Natural killer cell (primary cell): ENCODE results near the gene PIP4K2B. TPM values are rescaled to one million over a fixed set of nuclear protein-coding genes. Genes with fewer than 3 reads are reported as not detected.

ENCODE experiments used
- ATAC-seq, 3 donors: fragments of 150-1000 bp in 2 of 3; fragments of 200-7000 bp in 1 of 3; cut with Tn5 transposase; 1 replicate in 1 of 3; 2 replicates in 2 of 3; pipeline ENCODE4 v1.10.0; 2021; ENCODE audit warnings: mild to moderate bottlenecking in 2 of 3, moderate library complexity in 2 of 3
- DNase-seq, 2 donors: peaks; one replicate each; pipeline versions ENCODE4 v3.0.0 to v3.0.0-alpha.2; 2013 to 2021; ENCODE audit warnings: mixed read lengths in 1 of 2
- H3K27ac ChIP-seq: one replicate; pipeline ENCODE4 v1.5.1; 2013; ENCODE audit warnings: mild to moderate bottlenecking, low read length
- H3K27me3 ChIP-seq: one replicate; pipeline ENCODE4 v1.6.1; 2013; ENCODE audit warnings: low read length; ENCODE audit not compliant: control insufficient read depth, insufficient read depth
- H3K36me3 ChIP-seq: one replicate; pipeline ENCODE4 v1.6.1; 2013; ENCODE audit warnings: low read length; ENCODE audit not compliant: control insufficient read depth, insufficient read depth
- H3K4me1 ChIP-seq: one replicate; pipeline ENCODE4 v1.6.1; 2013; ENCODE audit warnings: low read length; ENCODE audit not compliant: control insufficient read depth, insufficient read depth
- H3K4me3 ChIP-seq: one replicate; pipeline ENCODE4 v1.5.1; 2013; ENCODE audit warnings: low read length
- H3K9me3 ChIP-seq: one replicate; pipeline ENCODE4 v1.6.1; 2013; ENCODE audit warnings: low read length; ENCODE audit not compliant: control insufficient read depth, insufficient read depth
- H3K27ac Mint-ChIP-seq, 2 donors: one replicate each; pipeline ENCODE4 v1.8.0; 2022; ENCODE audit warnings: mild to moderate bottlenecking in 2 of 2, mixed read lengths in 2 of 2, moderate library complexity in 1 of 2
- H3K27me3 Mint-ChIP-seq, 2 donors: one replicate each; pipeline ENCODE4 v1.8.0; 2022; ENCODE audit warnings: low read depth in 2 of 2, mixed read lengths in 2 of 2
- H3K36me3 Mint-ChIP-seq: one replicate; pipeline ENCODE4 v1.8.0; 2022; ENCODE audit warnings: mixed read lengths
- H3K4me1 Mint-ChIP-seq, 2 donors: one replicate each; pipeline ENCODE4 v1.8.0; 2022; ENCODE audit warnings: mixed read lengths in 2 of 2
- H3K4me3 Mint-ChIP-seq: one replicate; pipeline ENCODE4 v1.8.0; 2022; ENCODE audit warnings: mild to moderate bottlenecking, moderate library complexity, mixed read lengths
- H3K9me3 Mint-ChIP-seq, 2 donors: one replicate each; pipeline ENCODE4 v1.8.0; 2022; ENCODE audit warnings: mixed read lengths in 2 of 2
- WGBS: methylation state at CpG from one replicate; pipeline ENCODE4 v1.1.7; 2013; ENCODE audit warnings: missing lambda C conversion rate; ENCODE audit not compliant: insufficient coverage; 5-methylcytosine and 5-hydroxymethylcytosine counted together
- intact Hi-C: fragments of 100-400 bp; cut with micrococcal nuclease; formaldehyde crosslinking; loops from one replicate; pipeline ENCODE4 v1.14.2; 2022
- total RNA-seq, 4 donors: library from RNA; stranded (reverse); fragments of 120-200 nt in 1 of 4; gene quantifications; one replicate each; pipeline versions ENCODE4 v1.2.3 to v1.2.4, GENCODE V29; 2013 to 2022
- TF ChIP-seq, protein P1 (sequence below): fragments of 200-600 bp; IDR thresholded peaks from one replicate; pipeline ENCODE4 v1.8.0; 2022; ENCODE audit warnings: antibody characterized with exemption

The PIP4K2B gene
- total RNA-seq, 3 donors from 2014 or later (not counting 1 experiment from before 2014, with no cell fraction given): 26.8 to 36.8 (median 36.3) TPM

- WGBS: 98% methylated on average over 16 of the region's 16 CpGs
- Histone ChIP-seq H3K4me3 (no peak overlapping the region), H3K9me3 (no peaks in the 10 kb centered on the region), H3K36me3 (peaks cover 59% of the 10 kb centered on the region), H3K27ac (no peak overlapping the region), H3K4me1 (peaks cover 47% of the 10 kb centered on the region), H3K27me3 (no peaks in the 10 kb centered on the region)
- H3K27ac Mint-ChIP-seq: no peak overlapping the region
- no peaks in the 10 kb centered on the region for H3K36me3 Mint-ChIP-seq
- H3K4me3 Mint-ChIP-seq: no peak overlapping the region
- H3K27me3 Mint-ChIP-seq: no peaks in the 10 kb centered on the region
- ATAC-seq: no peak
- intact Hi-C loops: no loop called here
- H3K4me1 Mint-ChIP-seq: peaks cover 54 to 59% of the 10 kb centered on the region in 2 donors
- no peaks in the 10 kb centered on the region for H3K9me3 Mint-ChIP-seq
- TF ChIP-seq, protein P1, sequence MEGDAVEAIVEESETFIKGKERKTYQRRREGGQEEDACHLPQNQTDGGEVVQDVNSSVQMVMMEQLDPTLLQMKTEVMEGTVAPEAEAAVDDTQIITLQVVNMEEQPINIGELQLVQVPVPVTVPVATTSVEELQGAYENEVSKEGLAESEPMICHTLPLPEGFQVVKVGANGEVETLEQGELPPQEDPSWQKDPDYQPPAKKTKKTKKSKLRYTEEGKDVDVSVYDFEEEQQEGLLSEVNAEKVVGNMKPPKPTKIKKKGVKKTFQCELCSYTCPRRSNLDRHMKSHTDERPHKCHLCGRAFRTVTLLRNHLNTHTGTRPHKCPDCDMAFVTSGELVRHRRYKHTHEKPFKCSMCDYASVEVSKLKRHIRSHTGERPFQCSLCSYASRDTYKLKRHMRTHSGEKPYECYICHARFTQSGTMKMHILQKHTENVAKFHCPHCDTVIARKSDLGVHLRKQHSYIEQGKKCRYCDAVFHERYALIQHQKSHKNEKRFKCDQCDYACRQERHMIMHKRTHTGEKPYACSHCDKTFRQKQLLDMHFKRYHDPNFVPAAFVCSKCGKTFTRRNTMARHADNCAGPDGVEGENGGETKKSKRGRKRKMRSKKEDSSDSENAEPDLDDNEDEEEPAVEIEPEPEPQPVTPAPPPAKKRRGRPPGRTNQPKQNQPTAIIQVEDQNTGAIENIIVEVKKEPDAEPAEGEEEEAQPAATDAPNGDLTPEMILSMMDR: no peak
- no peak for DNase-seq
Observed at GRCh38 chr17:38721802-38722201, 77.6 kb downstream of the PIP4K2B start.

DNA sequence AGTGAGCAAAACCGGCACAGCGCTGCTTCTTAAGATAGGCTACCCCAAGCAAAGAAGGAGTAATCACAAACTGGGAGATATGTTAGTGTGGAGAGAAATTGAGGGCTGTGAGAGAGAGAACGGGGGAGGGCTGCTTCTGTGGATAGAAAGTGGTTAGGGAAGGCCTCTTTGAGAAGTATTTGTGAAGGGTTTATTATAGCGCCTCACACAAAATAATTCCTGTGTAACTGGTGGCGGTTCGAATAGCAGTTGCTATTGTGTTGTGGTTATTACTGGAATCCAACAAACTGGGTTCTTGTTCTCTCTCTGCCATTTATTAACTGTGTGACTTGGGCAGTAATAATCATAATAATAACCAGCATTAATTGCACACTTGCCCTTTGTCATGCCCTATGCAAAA is 78.4 kb downstream of the PIP4K2B start:
- ATAC-seq (no peak), DNase-seq (no peak)
- 90% methylated on average over 6 of the region's 6 CpGs for WGBS
- no peaks in the 10 kb centered on the region for H3K9me3 Mint-ChIP-seq
- Histone ChIP-seq H3K4me1 (peaks cover 38% of the 10 kb centered on the region), H3K4me3 (no peak overlapping the region), H3K27me3 (no peaks in the 10 kb centered on the region), H3K27ac (no peak overlapping the region), H3K9me3 (no peaks in the 10 kb centered on the region), H3K36me3 (peaks cover 68% of the 10 kb centered on the region)
- peaks cover 45 to 55% of the 10 kb centered on the region in 2 donors for H3K4me1 Mint-ChIP-seq
- no peaks in the 10 kb centered on the region for H3K27me3 Mint-ChIP-seq
- H3K4me3 Mint-ChIP-seq: no peak overlapping the region
- H3K27ac Mint-ChIP-seq: peak overlapping the region; percentile 80 to 86
- no peaks in the 10 kb centered on the region for H3K36me3 Mint-ChIP-seq
- intact Hi-C loops: no loop called here
- TF ChIP-seq, protein P1: no peak

GRCh38 chr17:38719943-38720641 is 79.3 kb downstream of the PIP4K2B start:
- peaks cover 36 to 54% of the 10 kb centered on the region in 2 donors for H3K4me1 Mint-ChIP-seq
- Histone ChIP-seq H3K4me3 (no peak overlapping the region), H3K27me3 (no peaks in the 10 kb centered on the region), H3K4me1 (peaks cover 30% of the 10 kb centered on the region), H3K27ac (no peak overlapping the region), H3K36me3 (peaks cover 76% of the 10 kb centered on the region), H3K9me3 (no peaks in the 10 kb centered on the region)
- TF ChIP-seq, protein P1: no peak
- DNase-seq: no peak
- H3K9me3 Mint-ChIP-seq: no peaks in the 10 kb centered on the region
- no peak overlapping the region for H3K4me3 Mint-ChIP-seq
- 88% methylated on average over 36 of the region's 39 CpGs for WGBS
- no peaks in the 10 kb centered on the region for H3K27me3 Mint-ChIP-seq
- intact Hi-C loops: no loop called here
- no peaks in the 10 kb centered on the region for H3K36me3 Mint-ChIP-seq
- no peak for ATAC-seq
- no peak overlapping the region for H3K27ac Mint-ChIP-seq
